Right lobe of liver (tissue), 4 donors: Measurements from ENCODE around the gene CTSZ.

ENCODE experiments used
- POLR2A ChIP-seq: fragments of 450-650 bp; IDR thresholded peaks from one replicate; pipeline ENCODE4 v1.6.1; 2017; ENCODE audit warnings: antibody characterized with exemption, mild to moderate bottlenecking
- TF ChIP-seq, protein P1 (sequence below), 4 donors: fragments of 200-600 bp in 3 of 4; fragments of 450-650 bp in 1 of 4; IDR thresholded peaks; one replicate each; pipeline versions ENCODE4 v1.5.1 to v1.8.0; 2016 to 2022; ENCODE audit warnings: antibody characterized with exemption in 4 of 4, mild to moderate bottlenecking in 2 of 4
- donor health status: DM: no; HTN: no; CAD: no.
- donor health status: DM: no; HTN: no; CAD: no.
- donor health status: DM: no; HTN: yes; CAD: no.

DNA sequence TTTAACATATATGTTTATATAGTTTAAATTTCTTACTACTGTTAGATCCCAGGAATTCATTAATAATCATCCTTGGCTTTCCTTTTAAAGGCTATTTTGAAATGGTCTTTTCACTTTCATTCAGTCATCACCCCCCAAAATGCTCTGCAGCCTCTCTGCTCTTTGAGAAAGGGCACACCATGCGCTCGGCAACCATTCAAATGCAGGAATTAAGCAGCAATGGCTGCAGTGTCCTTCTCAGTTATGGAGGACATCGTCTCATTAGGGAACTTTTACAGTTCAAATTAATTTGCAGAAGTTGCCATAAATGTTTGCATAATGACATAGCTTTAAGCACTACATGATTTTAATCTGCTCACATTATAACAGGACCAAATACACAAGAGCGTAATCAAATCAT is 18.5 kb upstream of the CTSZ start:
- TF ChIP-seq, protein P1, sequence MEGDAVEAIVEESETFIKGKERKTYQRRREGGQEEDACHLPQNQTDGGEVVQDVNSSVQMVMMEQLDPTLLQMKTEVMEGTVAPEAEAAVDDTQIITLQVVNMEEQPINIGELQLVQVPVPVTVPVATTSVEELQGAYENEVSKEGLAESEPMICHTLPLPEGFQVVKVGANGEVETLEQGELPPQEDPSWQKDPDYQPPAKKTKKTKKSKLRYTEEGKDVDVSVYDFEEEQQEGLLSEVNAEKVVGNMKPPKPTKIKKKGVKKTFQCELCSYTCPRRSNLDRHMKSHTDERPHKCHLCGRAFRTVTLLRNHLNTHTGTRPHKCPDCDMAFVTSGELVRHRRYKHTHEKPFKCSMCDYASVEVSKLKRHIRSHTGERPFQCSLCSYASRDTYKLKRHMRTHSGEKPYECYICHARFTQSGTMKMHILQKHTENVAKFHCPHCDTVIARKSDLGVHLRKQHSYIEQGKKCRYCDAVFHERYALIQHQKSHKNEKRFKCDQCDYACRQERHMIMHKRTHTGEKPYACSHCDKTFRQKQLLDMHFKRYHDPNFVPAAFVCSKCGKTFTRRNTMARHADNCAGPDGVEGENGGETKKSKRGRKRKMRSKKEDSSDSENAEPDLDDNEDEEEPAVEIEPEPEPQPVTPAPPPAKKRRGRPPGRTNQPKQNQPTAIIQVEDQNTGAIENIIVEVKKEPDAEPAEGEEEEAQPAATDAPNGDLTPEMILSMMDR (IDR thresholded peaks at IDR 0.05), result no peak
- TF ChIP-seq POLR2A, result no peak
